ENCODE data around the gene PLXNB3.
"Not testable (repeated sequence)": the region's sequence is repeated elsewhere in the genome, so short reads cannot be mapped to it uniquely, and the experiment has no call there.

The PLXNB3 gene

DNA sequence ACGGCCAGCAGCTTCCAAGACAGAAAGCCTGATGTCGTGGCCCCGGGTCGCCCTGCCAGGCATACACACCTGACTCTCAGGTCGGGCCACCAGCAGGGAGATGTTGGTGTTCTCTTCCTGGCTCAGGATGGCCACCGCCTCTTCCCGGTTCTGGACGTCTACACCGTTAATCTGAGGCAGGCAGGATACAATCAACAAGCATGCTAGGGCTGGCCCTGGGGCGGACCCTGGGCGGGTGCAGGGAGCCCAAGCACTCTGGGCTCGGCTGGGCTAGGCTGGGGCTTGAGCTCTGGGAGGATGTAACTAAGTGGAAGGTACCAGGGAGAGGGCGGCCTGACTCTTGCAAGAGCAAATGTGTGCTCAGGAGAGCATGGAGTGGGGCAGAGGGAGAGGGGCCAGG lies 41.4 kb downstream of the PLXNB3 start:
- FAIRE-seq: no peak
- no peak for TF ChIP-seq POLR2A (IDR thresholded peaks at IDR 0.05; ENCODE audit: low read depth, low read length)
- DNase-seq (ENCODE audit: insufficient read length, low spot score): no peak

DNA sequence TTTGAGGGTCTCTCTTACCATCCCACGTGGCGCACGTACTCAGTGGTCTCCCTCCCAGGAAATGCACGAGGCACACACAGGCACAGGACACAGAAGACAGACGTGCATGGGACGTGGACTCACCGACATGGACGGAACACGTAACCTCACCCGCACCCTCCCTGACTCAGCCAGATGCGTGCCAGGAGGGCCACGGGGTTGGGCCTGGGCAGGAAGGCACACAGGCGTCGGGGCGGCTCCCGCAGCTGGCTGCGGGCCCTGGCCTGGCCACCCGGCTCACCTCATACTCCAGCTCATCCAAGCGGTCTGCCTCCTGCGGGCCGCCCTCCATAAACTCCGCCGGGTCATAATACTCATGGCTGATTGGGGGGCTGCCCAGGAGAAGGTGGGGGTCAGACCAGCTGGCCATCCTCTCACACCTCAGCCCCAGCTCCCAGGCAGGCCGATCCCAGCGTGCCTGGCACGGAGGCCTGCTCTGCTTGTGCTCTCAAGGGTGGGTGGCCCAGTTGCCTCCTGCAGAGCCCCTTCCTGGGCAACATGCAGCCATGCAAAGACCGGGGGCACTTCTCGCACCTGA lies 43.0 kb downstream of the PLXNB3 start:
- no peak for FAIRE-seq
- TF ChIP-seq POLR2A (IDR thresholded peaks at IDR 0.05; ENCODE audit: low read depth, low read length): no peak

DNA sequence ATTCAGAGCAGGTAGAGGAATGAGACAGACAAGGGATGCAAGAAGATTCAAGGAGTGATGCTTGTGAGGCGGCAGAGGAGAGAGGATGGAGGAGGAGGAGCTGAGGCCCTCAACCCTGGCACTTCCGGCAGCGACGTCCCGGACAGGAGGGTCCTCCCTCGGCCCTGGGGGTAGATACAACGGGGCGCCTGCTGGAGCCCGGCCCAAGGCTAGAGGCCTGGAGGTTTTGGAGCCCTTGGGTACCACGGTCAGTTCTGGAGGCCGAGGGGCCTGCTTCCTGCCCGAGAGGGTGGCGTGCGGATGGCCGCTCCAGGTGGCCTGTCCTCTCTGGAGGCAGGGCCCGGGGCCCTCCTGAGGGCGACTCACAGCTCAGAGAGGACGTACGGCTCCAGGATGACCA lies 43.9 kb downstream of the PLXNB3 start:
- no peak for TF ChIP-seq POLR2A (IDR thresholded peaks at IDR 0.05; ENCODE audit: low read depth, low read length)
- no peak for FAIRE-seq
- no peak for DNase-seq (ENCODE audit: insufficient read length, low spot score)

More for the DNA sequence above, 43.0 kb downstream of the PLXNB3 start:
- DNase-seq (ENCODE audit: insufficient read length, low spot score): no peak

DNA sequence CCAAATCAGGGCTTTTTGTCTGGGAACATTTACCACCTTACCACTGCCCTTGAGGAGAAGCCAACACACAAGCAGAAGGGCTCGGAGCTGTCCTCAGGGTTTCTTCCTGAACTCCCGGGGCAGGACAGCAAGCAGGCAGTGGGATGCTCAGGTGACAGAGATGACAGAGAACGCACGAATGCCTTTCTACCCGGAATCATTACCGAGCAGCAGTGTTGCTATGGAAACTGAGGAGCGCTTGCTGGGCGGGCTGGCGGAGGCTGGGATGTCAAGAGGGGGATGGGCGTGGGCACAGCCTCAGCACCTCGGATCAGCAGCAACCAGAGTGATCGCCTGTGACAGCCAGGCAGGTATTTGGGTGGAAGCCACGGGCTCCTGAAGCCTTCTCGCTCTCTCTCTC lies 48.2 kb downstream of the PLXNB3 start:
- no peak for DNase-seq (ENCODE audit: insufficient read length, low spot score)
- no peak for FAIRE-seq
- TF ChIP-seq POLR2A (IDR thresholded peaks at IDR 0.05; ENCODE audit: low read depth, low read length): no peak

DNA sequence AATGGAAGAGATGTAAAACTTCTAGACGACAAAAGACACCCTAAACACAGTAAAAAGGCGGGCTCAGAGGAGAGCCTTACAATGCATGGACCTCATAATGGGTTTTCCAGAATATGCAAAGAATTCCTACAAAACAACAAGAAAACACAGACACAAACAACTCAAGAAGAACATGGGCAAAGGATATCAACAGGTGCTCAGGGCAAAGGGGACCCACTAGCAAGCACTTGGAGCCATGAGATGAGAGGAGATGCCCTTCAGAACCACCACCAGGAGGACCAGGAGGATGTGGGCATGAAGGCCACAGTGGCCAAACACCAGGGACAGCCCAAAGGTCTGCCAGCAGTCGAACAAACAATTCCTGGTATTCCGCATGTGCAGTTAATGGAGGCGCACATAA lies 49.1 kb downstream of the PLXNB3 start:
- DNase-seq (ENCODE audit: insufficient read length, low spot score) (no peak), FAIRE-seq (no peak)
- no peak for TF ChIP-seq POLR2A (IDR thresholded peaks at IDR 0.05; ENCODE audit: low read depth, low read length)

DNA sequence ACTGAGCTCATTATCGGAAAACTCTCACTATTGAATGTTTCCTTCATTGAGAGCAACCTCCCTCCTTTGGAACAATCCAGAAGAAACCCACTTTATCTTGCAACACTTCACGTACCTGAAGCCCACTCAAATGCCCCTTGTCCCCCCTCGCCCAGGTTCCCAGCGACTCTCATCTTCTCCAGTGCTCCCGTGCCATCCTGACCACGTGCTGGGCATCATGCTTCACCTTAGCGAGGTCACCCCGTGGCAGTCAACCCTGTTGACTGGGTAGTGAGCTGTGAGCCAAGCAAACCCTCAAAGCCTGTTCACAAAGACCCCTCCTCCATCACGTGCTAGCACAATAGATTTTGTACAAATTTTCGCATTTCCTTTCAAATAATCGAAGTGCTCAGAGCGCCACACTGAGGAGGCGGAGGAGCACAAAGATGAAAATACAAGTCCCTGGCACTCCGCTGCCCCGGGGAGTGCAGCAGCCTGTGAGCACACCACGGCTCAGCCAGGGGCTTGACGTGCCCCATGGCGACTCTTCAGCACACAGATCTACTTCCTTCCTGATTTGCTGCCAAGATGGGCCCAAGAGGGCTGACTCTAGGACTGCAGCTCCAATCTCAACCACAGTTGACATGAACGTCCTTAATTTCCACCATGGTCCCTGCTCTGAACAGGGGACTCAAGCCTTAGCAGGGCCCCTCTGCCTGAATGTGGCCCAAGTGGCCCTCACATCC lies 50.7 kb downstream of the PLXNB3 start:
- DNase-seq (ENCODE audit: insufficient read length, low spot score): no peak
- no peak for TF ChIP-seq POLR2A (IDR thresholded peaks at IDR 0.05; ENCODE audit: low read depth, low read length)
- FAIRE-seq: no peak

DNA sequence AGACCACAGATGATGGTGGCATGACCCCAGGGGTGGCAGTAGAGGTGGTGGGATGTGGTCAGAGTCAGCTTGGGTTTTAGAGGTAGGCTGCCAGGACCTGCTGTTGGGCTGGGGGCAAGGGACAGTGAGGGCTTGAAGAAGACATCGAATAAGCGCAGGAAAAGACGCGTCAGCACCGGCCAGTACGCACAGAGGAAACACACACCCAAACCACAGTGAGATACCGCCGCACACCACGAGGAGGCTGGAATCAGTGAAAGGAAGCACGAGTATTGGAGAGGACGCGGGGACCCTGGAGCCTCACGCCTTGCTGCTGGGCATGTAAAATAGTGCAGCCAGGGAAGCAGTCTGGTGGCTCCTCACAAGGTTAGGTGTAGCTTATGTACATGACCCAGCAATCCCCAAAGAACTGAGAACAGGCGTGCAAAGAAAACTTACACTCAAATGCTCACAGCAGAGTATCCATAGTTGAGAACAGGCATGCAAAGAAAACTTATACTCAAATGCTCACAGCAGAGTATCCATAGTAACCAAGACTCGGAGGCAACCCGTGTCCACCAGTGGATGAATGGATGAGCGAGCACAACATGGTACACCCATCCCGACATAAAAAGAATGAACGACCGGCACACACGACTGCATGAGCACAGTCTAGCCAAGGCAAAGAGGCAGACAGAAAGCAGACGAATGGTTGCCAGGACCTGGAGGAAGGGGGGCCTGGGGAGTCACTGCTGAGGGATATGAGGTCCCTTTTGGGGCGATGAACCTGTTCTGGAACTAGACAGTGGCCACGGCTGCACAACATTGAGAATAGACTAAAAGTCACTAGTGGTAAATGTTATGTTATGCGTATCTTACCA lies 53.0 kb downstream of the PLXNB3 start:
- FAIRE-seq (no peak), DNase-seq (ENCODE audit: insufficient read length, low spot score) (no peak)

DNA sequence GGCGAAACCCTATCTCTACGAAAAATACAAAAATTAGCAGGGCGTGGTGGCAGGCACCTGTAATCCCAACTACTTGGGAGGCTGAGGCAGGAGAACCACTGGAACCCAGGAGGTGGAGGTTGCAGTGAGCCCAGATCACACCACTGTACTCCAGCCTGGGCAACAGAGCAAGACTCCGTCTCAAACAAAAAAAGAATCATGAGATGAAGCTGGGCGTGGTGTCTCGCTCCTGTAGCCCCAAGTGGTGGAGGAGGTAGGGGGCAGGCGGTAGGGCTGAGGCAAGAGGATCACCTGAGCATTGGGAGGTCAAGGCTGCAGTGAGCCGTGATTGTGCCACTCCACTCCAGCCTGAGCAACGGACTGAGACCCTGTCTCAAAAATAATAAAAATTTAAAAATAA lies 54.0 kb downstream of the PLXNB3 start:
- DNase-seq (ENCODE audit: insufficient read length, low spot score); FAIRE-seq: not testable (repeated sequence)

More for the DNA sequence above, 53.0 kb downstream of the PLXNB3 start:
- TF ChIP-seq POLR2A (IDR thresholded peaks at IDR 0.05; ENCODE audit: low read depth, low read length): no peak

DNA sequence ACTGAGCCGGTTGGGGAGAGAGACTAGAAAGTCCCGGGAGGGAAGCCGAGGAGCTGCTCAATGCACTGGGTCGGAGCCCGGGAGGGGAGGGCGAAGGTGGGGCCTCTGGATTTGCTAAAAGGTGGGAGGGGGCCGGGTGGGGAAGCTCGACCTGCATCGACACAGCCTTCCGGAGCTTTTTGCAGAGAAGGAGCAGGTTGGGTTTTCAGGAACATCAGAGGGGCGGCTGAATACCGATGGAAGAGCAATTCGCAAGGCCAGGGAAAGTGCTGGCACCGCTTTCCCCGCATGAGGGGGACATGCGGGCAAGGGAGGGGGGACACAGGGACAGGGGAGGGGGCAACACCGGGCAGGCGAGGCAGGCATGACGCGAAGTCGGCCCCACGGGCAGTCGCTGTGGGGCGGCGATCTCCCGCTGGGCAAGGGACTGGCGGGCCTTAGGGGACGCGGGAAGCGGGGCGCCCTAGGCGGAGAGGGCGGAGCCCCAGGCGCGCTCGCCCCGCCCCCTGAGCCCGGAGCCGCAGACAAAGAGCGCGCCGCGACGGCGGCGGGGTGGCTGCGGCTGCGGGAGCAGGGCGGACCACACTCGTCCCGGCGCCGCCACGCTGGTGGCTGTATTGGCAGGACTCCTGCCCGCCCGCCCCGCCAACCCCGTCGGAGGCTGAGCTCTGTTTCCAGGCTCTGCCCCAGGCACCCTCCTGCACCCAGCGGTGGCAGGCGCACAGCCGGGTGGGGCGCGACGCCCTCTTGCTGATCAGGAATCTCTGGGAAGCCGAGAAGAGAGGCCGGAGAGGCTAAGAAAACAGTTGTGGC lies 54.7 kb downstream of the PLXNB3 start:
- FAIRE-seq: no peak
- DNase-seq (ENCODE audit: insufficient read length, low spot score): peak; percentile 77
- peak; percentile 47 for TF ChIP-seq POLR2A (IDR thresholded peaks at IDR 0.05; ENCODE audit: low read depth, low read length)

DNA sequence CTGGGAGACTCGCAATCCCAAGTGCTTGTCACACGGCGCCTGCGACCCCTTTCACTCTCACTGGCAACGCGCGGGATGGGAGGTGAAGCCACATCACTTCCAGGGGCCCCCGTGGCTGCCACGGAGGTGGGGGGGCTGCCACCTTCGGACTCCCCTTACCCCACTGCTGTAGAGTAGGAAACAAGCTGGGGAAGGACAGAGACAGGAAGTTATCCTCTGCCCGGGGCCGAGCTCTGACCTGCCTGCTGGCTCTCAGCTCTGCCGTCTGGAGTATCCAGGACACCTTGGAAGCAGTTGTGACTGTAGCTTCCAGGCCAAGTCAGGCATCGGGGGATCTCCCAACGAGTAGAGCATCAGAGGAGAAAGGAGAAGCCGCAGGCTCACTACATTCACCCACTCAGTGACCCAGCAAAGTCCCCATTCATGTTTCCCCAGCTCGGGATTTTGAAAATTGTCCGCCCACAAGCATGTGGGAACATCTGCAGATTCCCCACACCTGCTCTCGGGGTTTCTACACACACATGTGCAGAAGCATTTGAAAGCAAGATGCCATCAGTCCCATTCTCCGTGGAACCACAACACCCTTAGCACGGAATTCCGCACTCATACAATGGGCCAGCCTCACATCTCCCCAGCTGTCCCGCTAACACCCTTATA lies 55.5 kb downstream of the PLXNB3 start:
- no peak for TF ChIP-seq POLR2A (IDR thresholded peaks at IDR 0.05; ENCODE audit: low read depth, low read length)
- FAIRE-seq: no peak
- no peak for DNase-seq (ENCODE audit: insufficient read length, low spot score)

DNA sequence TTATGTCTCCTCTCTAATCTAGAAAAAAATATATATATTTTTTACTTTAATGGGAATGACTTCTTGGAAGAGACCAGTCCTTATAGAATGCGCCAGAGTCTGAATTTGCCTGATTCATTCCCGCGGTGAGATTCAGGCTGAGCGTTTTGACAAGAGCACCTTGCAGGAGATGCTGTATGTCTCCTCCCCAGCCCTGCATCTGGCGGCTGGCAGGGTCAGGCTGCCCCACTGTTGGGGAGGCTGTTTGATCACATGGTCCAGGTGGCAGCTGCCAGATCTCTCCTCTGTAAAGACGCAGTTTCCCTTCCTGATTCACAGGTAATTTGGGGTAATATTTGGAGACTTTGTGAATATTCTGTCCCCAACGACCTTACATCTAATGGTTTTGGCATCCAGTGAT lies 56.6 kb downstream of the PLXNB3 start:
- FAIRE-seq: no peak
- TF ChIP-seq POLR2A (IDR thresholded peaks at IDR 0.05; ENCODE audit: low read depth, low read length): no peak
- DNase-seq (ENCODE audit: insufficient read length, low spot score): no peak

DNA sequence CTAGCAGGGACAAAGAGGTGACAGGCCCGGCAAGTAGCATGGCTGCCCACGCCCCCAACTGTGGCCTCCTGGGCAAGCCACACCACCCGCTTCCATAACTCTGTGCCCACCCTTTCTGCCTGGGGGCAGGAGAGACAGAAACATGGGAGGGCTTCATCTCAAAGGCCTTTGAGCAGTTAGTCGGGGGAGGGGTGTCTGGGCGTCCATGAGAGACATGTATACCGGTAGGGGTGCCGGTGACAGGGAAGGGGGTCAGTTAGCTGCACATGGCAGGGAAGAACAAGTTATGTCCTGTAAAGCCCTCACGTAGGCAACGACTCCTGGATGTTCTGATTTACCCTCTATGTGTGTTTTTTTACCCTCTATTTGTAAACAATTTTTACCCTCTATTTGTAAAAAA lies 57.0 kb downstream of the PLXNB3 start:
- no peak for TF ChIP-seq POLR2A (IDR thresholded peaks at IDR 0.05; ENCODE audit: low read depth, low read length)
- FAIRE-seq (no peak), DNase-seq (ENCODE audit: insufficient read length, low spot score) (no peak)

DNA sequence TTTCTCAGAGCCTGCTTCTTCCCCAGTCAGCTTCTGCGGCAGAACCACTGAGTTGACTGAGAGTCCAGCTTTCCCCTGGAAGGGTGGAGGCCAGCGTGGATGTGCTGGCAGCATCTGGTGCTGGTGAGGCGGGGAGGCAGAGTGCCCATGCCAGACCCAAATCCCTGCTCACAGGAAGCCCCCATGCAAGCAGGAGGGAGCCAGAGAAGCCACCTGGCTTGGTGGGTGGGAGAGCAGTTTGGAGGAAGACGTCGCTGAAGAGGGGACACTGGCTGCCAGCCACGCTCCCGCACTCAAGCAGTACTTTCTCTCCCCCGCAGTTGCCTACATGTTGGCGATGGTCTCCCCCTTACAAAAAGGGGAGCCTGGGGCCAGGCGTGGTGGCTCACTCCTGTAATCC lies 60.3 kb downstream of the PLXNB3 start:
- no peak for TF ChIP-seq POLR2A (IDR thresholded peaks at IDR 0.05; ENCODE audit: low read depth, low read length)
- no peak for FAIRE-seq
- no peak for DNase-seq (ENCODE audit: insufficient read length, low spot score)
